ENCODE measurements around the gene AGPAT2.
A peak's percentile ranks its signal among the peaks of the same experiment; 100 is the strongest.
"Not testable (repeated sequence)": the region's sequence is repeated elsewhere in the genome, so short reads cannot be mapped to it uniquely, and the experiment has no call there.

Gene AGPAT2

GRCh38 chr9:136643596-136644342 lies 43.5 kb downstream of the AGPAT2 start:
- no peak for DNase-seq

GRCh38 chr9:136642439-136642921 lies 44.8 kb downstream of the AGPAT2 start:
- DNase-seq, result no peak

GRCh38 chr9:136640171-136641111 lies 46.8 kb downstream of the AGPAT2 start:
- DNase-seq, result no peak

DNA sequence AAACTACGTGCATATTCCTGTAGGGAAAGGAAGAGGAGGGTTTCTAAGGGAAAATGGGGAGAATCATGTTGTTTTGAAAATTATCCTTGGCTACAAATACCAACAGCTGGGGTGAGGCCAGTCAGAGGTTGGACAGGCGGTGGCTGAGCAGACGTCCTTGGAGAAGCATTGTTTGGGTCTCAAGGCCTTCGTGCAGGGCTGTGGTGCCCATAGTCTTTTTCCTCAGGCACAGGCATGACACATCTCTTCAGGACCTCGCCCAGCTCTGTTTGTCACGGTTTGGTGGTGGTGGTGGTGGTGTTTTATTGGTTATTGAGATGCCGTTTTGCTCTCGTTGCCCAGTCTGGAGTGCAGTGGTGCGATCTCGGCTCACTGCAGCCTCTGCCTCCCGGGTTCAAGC lies 52.4 kb downstream of the AGPAT2 start:
- no peak for DNase-seq

- DNase-seq, result peak; percentile 37
These were observed 54.7 kb downstream of the AGPAT2 start for GRCh38 chr9:136632491-136633106.

DNA sequence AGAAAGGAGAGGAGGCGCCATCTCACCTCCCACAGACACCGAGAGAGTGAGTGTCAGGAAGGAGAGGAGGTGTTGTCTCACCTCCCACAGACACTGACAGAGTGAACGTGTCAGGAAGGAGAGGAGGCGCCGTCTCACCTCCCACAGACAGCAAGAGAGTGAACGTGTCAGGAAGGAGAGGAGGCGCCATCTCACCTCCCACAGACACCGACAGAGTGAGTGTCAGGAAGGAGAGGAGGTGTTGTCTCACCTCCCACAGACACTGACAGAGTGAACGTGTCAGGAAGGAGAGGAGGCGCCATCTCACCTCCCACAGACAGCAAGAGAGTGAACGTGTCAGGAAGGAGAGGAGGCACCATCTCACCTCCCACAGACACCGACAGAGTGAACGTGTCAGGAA lies 55.2 kb downstream of the AGPAT2 start:
- DNase-seq, result not testable (repeated sequence)

GRCh38 chr9:136631038-136632000 lies 55.9 kb downstream of the AGPAT2 start:
- peak; percentile 61 for DNase-seq

- no peak for DNase-seq
These were observed 56.6 kb downstream of the AGPAT2 start for GRCh38 chr9:136630662-136630992.

GRCh38 chr9:136629879-136630661 lies 57.2 kb downstream of the AGPAT2 start:
- peak; percentile 20 for DNase-seq

DNA sequence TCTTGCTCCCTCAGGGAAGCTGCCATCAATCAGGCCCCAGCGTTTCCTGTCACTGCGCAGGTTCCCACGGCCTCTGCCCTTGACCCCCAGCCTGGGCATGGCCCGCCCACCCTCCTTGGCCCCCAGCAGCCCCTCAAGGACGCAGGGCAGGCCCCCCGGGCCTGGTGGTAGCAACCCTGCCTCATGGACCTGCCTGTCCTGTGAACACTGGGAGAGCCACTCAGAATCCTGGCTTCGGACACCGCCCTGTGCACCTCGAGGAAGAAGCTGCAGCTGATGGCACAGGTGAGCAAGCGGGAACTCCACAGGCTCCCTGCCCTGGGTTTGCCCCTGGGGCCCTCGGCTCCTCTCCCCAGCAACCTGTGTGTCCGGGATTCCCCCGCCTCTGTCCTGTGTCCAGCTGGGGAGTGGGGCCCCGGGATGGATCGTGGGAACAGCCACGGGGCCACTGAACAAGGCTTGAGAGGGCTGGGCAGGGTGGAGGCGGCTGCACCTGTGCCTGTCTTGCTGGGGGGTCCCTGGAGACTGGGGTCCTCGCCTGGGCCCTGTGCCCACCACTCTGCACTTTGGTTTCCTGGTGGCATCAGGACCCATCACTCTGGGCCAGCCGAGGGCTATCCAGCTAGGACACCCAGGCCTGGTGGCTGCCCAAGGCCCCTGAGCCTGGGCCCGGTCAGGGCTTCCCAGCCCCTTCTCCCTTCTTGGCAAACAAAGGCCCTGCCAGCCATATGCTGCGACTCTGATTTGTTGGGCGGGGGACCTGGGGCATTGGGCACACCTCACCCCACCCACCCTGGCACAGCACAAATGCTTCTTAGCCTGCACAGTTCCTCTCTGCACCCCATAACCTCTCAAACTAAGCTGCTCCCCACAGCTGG lies 58.0 kb downstream of the AGPAT2 start:
- DNase-seq, result no peak

- DNase-seq, result no peak
These were observed 59.0 kb downstream of the AGPAT2 start for GRCh38 chr9:136628268-136628667.

DNA sequence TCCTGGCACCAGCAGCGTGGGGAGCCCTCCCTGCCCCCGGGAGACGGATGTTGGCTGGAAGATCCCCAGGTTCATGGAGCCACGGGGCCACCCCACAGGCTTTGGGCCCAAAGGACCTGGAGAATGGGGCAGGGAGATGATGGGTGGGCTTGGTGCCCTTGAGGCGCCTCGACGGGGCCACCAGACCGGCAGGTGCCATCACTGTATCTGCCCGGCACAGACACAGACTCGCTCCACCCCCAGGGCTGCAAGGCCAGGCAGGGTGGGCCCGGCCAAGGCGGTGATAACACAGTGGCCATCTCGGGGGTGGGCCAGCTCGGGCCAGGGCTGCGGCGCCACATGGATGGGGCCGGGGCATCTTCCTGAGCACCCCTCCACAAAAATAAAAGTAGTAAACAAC lies 59.6 kb downstream of the AGPAT2 start:
- DNase-seq, result no peak

- no peak for DNase-seq
These were observed 60.3 kb downstream of the AGPAT2 start for GRCh38 chr9:136626740-136627642.

GRCh38 chr9:136626066-136626725 lies 61.1 kb downstream of the AGPAT2 start:
- no peak for DNase-seq

DNA sequence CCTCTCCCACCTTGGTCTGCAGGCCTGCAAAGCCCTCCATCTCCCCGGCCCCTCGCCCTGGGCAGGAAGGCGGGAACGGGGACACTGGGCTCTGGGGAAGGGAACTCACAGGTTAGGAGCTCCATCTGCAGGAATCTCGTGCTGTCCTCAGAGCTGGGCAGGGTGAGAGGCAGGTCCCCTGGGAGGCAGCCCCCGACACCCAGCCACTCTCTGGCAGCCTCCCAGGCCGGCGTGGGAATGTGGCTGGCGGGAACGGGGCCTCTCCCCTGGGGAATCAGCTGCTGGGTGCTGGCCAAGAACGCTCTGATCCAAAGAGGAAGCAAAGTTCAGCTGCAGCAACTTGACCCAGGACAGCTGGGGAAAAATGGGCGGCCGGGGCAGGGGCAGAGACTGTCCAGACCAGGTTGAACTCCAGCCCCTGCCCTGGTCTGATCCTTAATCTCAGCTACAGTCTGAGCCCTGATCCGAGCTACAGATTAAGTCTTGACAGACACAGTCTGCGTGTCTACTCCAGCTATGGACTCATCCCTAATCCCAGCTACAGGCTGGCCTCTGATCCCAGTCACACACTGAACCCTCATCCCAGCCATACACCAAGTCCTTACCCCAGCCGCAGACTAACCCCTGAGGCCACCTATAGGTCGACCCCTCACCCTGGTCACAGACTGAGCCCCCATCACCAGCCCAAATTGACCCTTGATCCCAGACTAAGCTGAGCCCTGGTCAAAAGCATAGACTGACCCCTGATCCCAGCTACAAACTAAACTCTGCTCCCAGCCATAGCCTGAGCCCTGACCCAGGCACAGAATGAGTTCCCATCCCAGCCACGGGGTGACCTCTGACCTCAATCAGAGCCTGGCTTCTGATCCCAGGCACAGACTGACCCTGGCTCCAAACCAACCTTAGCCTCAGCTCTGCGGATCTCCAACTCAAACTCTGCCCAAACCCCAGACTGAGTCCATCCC lies 61.9 kb downstream of the AGPAT2 start:
- DNase-seq, result no peak

DNA sequence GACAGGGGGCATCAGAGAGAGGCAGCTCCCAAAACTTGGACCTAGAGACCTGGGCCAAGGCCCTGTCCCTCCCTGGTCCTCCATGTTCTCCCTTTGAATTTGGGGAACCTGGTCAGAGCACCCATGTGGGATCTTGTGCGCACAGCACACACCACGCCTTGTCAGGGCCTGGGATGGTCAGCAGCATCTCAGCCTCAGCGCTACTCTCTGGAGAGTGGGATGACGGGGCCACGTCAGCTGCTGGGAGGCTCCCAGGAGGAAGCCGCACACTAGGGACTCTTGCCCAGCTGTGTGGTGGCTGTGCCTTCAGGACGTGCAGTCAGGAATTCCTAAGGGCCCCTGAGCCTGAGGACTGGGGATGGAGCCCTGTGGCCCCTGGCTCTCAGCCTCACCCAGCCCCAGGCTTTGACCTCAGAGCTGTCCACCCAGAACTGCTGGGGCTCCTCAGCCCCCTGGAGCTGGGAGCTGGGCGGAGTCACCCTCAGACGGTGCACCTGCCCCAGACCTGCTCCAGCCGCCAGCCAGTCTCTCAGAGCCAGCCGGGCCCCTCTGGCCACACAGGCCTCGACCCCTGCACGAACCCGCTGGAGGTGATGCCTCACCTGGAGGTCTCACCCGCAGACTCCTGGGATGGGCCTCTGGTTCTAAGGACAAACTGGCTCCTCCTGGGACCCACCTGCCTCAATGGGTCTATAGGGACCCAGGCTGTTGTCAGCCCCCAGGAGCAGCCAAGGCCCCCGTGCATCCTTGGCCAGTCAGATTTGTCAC lies 62.9 kb downstream of the AGPAT2 start:
- DNase-seq, result no peak

DNA sequence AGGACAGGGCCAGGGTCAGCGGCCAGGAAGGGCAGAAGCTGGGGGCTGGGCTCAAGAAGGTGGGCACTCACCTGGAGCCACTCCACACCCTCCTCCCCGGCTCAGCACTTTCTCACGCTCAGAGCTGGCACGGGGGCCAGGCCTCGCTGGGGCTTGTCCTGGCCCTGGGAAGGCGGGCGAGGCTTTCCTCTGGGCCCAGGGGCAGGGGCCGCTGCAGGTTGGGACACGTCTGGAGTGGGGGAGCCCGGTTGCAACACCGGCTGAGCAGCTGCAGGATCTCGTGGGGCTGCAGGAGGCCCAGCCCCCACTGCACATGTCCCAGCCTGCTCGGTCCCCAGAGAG lies 63.4 kb downstream of the AGPAT2 start:
- DNase-seq, result no peak
